Activated CD4-positive, alpha-beta T cell treated with anti-CD3 and anti-CD28 coated beads, Interleukin-2, amount 50 U/mL, for 24 hours (primary cell): Measurements from ENCODE around the gene SAPCD1.
"Not testable (repeated sequence)": the region's sequence is repeated elsewhere in the genome, so short reads cannot be mapped to it uniquely, and the experiment has no call there.

ENCODE experiments used
- DNase-seq, 2 donors: peaks; one replicate each; pipeline ENCODE4 v3.0.0-alpha.2; 2020; ENCODE audit warnings: low read depth in 1 of 2, low spot score in 1 of 2

SAPCD1 gene

GRCh38 chr6:31796993-31797385 lies 34.5 kb downstream of the SAPCD1 start:
- no peak for DNase-seq

- no peak for DNase-seq
Observed at GRCh38 chr6:31797588-31797987, 35.1 kb downstream of the SAPCD1 start.

GRCh38 chr6:31799781-31800180 lies 37.3 kb downstream of the SAPCD1 start:
- DNase-seq = no peak

GRCh38 chr6:31801031-31801927 lies 38.8 kb downstream of the SAPCD1 start:
- DNase-seq = not testable (repeated sequence)

- DNase-seq = no peak
Observed at GRCh38 chr6:31805939-31806469, 43.5 kb downstream of the SAPCD1 start.

GRCh38 chr6:31806470-31807272 lies 44.2 kb downstream of the SAPCD1 start, which contains the start of gene LSM2:
TSS of gene LSM2 (minus strand) at chr6:31806966. CDS start at chr6:31806757, 209 bp downstream.
- DNase-seq = peak; percentile 91 to 95

GRCh38 chr6:31808599-31808998 lies 46.1 kb downstream of the SAPCD1 start:
- DNase-seq = not testable (repeated sequence)

GRCh38 chr6:31811645-31812044 lies 49.2 kb downstream of the SAPCD1 start:
- no peak for DNase-seq

GRCh38 chr6:31813465-31813849 lies 51.0 kb downstream of the SAPCD1 start:
- no peak for DNase-seq
